HepG2 (cell line): ENCODE results near the gene TRAF3. TPM values are rescaled to one million over a fixed set of nuclear protein-coding genes. Genes with fewer than 3 reads are reported as not detected.

Experiments
- ATF3 ChIP-seq: sonication (generic); formaldehyde crosslinking; IDR thresholded peaks from 2 replicates; pipeline ENCODE4 v1.4.0; 2020; ENCODE audit warnings: missing genetic modification reagents
- IRX3 ChIP-seq: sonication (generic); formaldehyde crosslinking; IDR thresholded peaks from 2 replicates; pipeline ENCODE4 v1.8.1; 2023; ENCODE audit warnings: mild to moderate bottlenecking, low read depth, missing genetic modification reagents, borderline replicate concordance
- LRRFIP1 ChIP-seq: sonication (generic); formaldehyde crosslinking; conservative IDR thresholded peaks from 2 replicates; pipeline ENCODE4 v1.4.0; 2020; ENCODE audit warnings: missing genetic modification reagents
- RBM22 ChIP-seq: fragments of 200-400 bp; formaldehyde crosslinking; optimal IDR thresholded peaks from 2 replicates; pipeline ENCODE3; 2017; ENCODE audit warnings: mild to moderate bottlenecking, low read length, moderate library complexity
- ZBTB14 ChIP-seq: sonication (generic); formaldehyde crosslinking; IDR thresholded peaks from 2 replicates; pipeline ENCODE4 v1.4.0; 2020; ENCODE audit warnings: missing genetic modification reagents
- ZFP37 ChIP-seq: sonication (generic); formaldehyde crosslinking; IDR thresholded peaks from 2 replicates; pipeline ENCODE4 v1.4.0; 2020; ENCODE audit warnings: missing genetic modification reagents, borderline replicate concordance
- ZNF142 ChIP-seq: sonication (generic); formaldehyde crosslinking; IDR thresholded peaks from 2 replicates; pipeline ENCODE4 v1.4.0; 2020; ENCODE audit warnings: missing genetic modification reagents
- ZNF225 ChIP-seq: sonication (generic); formaldehyde crosslinking; IDR thresholded peaks from 2 replicates; pipeline ENCODE4 v1.4.0; 2020; ENCODE audit warnings: mild to moderate bottlenecking, missing genetic modification reagents
- ZNF292 ChIP-seq: sonication (generic); formaldehyde crosslinking; IDR thresholded peaks from 2 replicates; pipeline ENCODE4 v1.8.1; 2022; ENCODE audit warnings: mild to moderate bottlenecking, low read depth, missing genetic modification reagents, borderline replicate concordance
- ZNF331 ChIP-seq: sonication (generic); formaldehyde crosslinking; IDR thresholded peaks from 2 replicates; pipeline ENCODE4 v1.4.0; 2020; ENCODE audit warnings: missing genetic modification reagents
- ZNF660 ChIP-seq: sonication (generic); formaldehyde crosslinking; IDR thresholded peaks from 2 replicates; pipeline ENCODE4 v1.5.1; 2020; ENCODE audit warnings: mild to moderate bottlenecking, low read depth, missing genetic modification reagents, borderline replicate concordance
- ZNF674 ChIP-seq: sonication (generic); formaldehyde crosslinking; IDR thresholded peaks from 2 replicates; pipeline ENCODE4 v1.5.0; 2020; ENCODE audit warnings: low read depth, mild to moderate bottlenecking, missing genetic modification reagents
- ZNF687 ChIP-seq: sonication (generic); formaldehyde crosslinking; IDR thresholded peaks from 2 replicates; pipeline ENCODE4 v1.5.1; 2020; ENCODE audit warnings: mild to moderate bottlenecking, missing genetic modification reagents, moderate library complexity
- ZNF747 ChIP-seq: sonication (generic); formaldehyde crosslinking; IDR thresholded peaks from 2 replicates; pipeline ENCODE4 v1.8.1; 2023; ENCODE audit warnings: missing genetic modification reagents, mild to moderate bottlenecking, borderline replicate concordance
- polyA plus RNA-seq, 8 experiments: library from polyadenylated mRNA; depleted of rRNA in 3 of 8; stranded (reverse) in 7 of 8; unstranded in 1 of 8; fragments of >200 nt; fragmentation: Illumina TruSeq in 4 of 8; extraction: Trizol in 4 of 8; gene quantifications; 2 replicates each; pipeline versions ENCODE4 v1.2.1 to v1.2.3, GENCODE V29; 2011 to 2016; ENCODE audit warnings: low read depth in 4 of 8, missing spikeins in 1 of 8, mixed read lengths in 1 of 8; ENCODE audit not compliant: insufficient read depth in 1 of 8
- total RNA-seq, 5 experiments: library from RNA; depleted of rRNA; stranded (reverse); fragments of >200 nt; fragmentation: Illumina TruSeq; extraction: Trizol; gene quantifications; 2 replicates each; pipeline ENCODE4 v1.2.3, GENCODE V29; 2016; ENCODE audit warnings: low read depth in 1 of 5

The TRAF3 gene
- total and polyA plus RNA-seq, 2 of the 13 experiments (the other 11 are each of a cell fraction or from before 2014, with no cell fraction given): 6.9 to 12.2 TPM

- TF ChIP-seq ZNF687 (CRISPR knock-in tag) (peak; percentile 42; the same call in 1 of the 2 replicates), LRRFIP1 (no peak), ZNF292 (CRISPR knock-in tag) (0 out of 2 replicates have a peak, but pooled peaks have one; percentile 5), ZNF331 (CRISPR knock-in tag) (no peak), RBM22 (peak; percentile 14), ZNF660 (no peak), ZNF142 (CRISPR knock-in tag) (no peak), ATF3 (no peak), ZNF747 (CRISPR knock-in tag) (no peak), ZBTB14 (CRISPR knock-in tag) (no peak), ZFP37 (CRISPR knock-in tag) (no peak), IRX3 (CRISPR knock-in tag) (no peak), ZNF674 (CRISPR knock-in tag) (no peak), ZNF225 (0 out of 2 replicates have a peak, but pooled peaks have one; percentile 3)
Observed at GRCh38 chr14:102923201-102923924, 146.1 kb downstream of the TRAF3 start (continued).
